WI38 (cell line): ENCODE measurements around the gene CFAP45.

ENCODE experiments used
- H3K4me3 ChIP-seq: 2 replicates; pipeline ENCODE4 v1.5.1; 2011; ENCODE audit warnings: low read depth, mild to moderate bottlenecking, control low read depth, low read length
- TF ChIP-seq, protein P1 (sequence below): IDR thresholded peaks from 2 replicates; pipeline ENCODE4 v1.5.1; 2012; ENCODE audit warnings: low read depth, mild to moderate bottlenecking, control low read depth, low read length

CFAP45 gene

DNA sequence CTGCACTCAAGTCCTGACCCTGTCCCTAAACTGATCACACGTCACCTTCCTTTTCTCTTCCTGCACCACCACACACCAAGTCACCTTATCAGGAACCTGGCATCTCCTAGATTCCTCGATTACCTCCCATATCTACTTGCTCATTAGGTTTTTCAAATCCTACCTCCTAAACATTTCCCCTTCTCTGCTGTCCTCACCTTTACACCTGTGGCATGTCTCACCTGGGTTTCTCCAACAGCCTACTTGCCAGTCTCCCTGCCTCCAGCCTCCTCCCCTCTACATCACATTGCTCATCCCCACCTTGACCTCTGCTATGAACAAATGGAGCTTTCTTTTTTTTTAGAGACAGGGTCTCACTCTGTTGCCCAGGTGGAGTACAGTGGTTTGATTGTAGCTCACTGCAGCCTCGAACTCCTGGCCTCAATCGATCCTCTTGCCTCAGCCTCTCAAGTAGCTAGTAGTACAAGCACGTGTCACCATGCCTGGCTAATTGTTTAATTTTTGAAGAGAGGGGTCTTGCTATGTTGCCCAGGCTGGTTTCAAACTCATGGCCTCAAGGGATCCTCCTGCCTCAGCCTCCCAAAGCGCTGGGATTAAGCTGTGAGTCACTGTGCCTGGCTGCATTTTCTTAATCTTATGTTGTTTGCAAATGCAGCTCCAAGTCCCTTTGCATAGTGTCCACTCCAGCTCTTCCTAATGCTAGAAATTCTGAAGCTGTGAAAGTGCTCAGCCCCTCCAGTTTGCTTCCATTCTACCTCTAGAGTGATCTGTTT lies 39.1 kb upstream of the CFAP45 start:
- TF ChIP-seq, protein P1, sequence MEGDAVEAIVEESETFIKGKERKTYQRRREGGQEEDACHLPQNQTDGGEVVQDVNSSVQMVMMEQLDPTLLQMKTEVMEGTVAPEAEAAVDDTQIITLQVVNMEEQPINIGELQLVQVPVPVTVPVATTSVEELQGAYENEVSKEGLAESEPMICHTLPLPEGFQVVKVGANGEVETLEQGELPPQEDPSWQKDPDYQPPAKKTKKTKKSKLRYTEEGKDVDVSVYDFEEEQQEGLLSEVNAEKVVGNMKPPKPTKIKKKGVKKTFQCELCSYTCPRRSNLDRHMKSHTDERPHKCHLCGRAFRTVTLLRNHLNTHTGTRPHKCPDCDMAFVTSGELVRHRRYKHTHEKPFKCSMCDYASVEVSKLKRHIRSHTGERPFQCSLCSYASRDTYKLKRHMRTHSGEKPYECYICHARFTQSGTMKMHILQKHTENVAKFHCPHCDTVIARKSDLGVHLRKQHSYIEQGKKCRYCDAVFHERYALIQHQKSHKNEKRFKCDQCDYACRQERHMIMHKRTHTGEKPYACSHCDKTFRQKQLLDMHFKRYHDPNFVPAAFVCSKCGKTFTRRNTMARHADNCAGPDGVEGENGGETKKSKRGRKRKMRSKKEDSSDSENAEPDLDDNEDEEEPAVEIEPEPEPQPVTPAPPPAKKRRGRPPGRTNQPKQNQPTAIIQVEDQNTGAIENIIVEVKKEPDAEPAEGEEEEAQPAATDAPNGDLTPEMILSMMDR: no peak
- H3K4me3 ChIP-seq: no peak overlapping the region

DNA sequence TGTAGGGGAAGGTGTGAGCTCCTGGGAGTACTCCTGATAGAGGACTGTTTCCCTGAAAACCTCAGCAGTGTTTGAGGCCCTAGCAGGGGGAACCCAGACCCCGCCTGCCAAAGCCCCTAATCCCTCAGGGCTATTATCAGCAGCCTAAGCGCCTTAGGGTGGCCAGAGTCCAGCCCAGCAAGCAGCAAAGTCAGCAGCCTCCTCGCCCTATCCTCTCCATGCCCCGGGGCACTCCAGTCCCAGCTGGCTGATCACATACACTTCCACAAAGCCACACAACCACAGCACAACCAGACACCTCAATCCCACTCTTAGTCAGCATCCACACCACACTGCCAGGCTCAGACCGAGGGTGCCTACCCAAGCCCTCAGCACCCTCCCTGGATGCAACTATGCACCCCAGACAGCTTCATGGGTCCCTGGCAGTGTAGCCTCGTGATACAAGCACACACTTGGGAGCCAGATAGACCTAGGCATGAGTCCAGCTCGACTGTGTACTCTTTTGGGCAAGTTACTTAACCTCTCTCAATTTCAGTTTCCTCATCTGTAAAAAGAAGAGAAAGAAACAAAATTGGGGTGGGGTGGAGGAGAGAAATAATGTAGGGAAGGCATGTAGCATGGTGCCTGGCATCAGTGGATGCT lies 38.4 kb upstream of the CFAP45 start:
- H3K4me3 ChIP-seq: no peak overlapping the region
- TF ChIP-seq, protein P1: no peak

DNA sequence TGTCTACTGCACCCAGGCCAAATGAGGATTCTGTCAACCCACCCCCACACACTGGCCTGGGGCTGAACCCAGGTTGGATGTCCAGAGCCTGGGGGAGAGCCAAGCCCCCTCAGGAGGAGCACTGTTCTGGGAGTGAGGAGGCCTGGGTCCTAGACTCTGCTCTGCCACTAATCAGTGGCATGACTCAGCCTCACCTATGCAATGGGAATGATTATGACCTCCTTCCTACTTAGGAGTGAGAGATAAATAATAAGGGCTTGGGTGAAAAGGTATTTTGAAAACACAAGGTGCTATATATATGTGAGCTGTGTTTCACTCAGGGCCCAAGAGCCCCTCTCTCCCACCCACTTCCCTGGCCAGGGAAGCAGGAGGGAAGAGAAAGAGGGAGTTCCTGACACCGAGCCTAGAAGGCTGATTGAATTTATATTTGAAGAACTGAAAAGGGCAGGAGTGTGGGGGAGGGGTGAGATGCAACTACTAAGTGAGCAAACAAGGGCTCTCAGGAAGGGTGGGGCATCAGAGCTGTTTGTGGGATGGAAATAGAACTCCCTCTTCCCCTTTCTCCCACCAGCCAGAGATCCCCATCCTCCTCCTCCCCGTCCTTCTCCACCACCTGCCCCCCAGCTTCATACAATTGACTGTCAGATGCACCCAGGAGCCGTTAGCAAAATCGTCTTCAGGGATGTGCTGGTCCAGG lies 37.2 kb upstream of the CFAP45 start:
- H3K4me3 ChIP-seq: no peak overlapping the region

DNA sequence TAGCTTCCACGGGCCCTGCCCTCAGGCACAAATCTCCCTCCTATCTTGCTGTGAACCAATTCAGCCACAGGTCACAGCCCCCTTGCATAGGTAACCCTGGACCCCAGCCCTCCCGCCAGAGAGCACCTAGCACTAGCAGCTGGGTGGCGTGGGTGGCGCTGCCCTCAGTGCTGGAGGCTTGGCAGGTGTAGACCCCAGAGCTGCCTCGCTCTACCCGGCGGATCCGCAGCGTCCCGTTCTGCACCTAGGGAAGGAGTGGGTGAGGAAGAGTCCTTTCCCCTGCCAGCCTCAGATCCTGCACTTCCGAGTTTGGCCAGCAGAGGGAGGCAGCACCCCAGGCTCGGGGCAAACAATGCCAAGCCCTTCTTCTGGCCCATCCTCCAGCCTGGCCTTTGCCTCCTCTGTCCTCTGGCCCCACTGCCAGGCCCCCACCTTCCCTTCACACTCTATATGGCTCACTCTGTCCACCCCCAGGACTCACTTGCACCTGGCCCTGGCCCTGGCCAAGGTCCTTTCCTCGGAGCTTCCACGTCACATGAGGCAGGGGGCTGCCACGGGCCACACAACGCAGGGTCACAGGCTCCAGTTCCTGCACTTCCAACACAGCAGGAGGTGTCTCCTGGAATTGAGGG lies 36.4 kb upstream of the CFAP45 start:
- no peak overlapping the region for H3K4me3 ChIP-seq
- TF ChIP-seq, protein P1: peak; percentile 99

More for the DNA sequence above, 37.2 kb upstream of the CFAP45 start:
- TF ChIP-seq, protein P1: no peak

DNA sequence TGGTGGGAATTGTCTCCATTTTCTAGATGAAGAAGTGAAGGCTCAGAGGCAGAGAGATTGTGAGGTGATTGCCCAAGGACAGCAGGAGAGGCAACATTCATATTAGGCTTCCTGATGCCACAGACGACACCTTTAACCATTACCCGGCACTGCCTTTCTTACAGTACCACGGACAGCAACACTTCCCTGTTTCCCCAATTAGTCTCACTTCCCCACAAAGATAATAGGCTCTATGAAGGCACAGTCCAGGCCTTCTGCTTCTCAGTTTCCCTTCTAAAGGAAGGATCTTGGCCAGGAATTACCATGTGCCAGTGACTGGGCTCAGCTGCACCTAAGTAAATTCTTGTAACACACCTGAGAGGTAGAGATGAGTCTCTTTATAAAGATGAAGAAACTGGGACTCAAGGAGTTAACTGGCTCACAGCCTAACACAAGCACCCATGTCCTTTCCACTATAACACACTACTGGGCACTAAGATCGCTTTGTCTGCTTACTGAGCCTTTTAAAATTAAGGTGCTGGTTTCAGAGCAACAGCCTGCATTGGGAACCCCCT lies 35.8 kb upstream of the CFAP45 start:
- TF ChIP-seq, protein P1: no peak
- no peak overlapping the region for H3K4me3 ChIP-seq

DNA sequence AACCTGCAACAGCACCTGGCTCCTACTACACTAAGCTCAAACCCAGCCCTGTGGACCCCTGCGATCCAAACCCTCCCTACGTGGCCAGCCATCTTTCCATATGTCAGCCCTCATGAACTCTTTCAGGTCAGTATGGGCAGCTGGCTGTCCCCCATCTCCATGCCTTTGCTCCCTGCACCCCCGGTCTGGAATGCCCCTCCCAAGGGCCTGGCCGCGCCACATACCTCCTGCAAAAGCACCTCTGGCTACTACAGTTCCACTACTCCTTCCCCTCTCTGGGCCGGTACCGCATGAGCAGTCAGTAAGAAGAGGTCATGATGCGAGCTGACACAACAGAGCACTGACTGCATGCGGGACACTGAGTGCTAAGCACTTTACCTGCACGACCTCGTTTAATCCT lies 35.3 kb upstream of the CFAP45 start:
- TF ChIP-seq, protein P1: no peak
- no peak overlapping the region for H3K4me3 ChIP-seq
